B cell (primary cell): ENCODE results near the gene TSPAN33. TPM values are rescaled to one million over a fixed set of nuclear protein-coding genes. Genes with fewer than 3 reads are reported as not detected.

Experiments used
- ATAC-seq: fragments of 200-7000 bp; cut with Tn5 transposase; one replicate; pipeline ENCODE4 v1.10.0; 2021; ENCODE audit warnings: low read depth, mild to moderate bottlenecking, moderate number of reproducible peaks, moderate library complexity
- CTCF ChIA-PET: fragments of 350-600 bp; sonication (Branson Sonifier 250); formaldehyde crosslinking; loops from one replicate; lab custom pipeline; 2021; ENCODE audit warnings: antibody characterized with exemption, inconsistent platforms; lab: Charles Lee
- POLR2A ChIA-PET: fragments of 350-600 bp; sonication (Branson Sonifier 250); formaldehyde crosslinking; loops from one replicate; lab custom pipeline; 2021; ENCODE audit warnings: antibody characterized with exemption; lab: Charles Lee
- DNase-seq: peaks from one replicate; pipeline ENCODE4 v3.0.0; 2013
- H2AFZ ChIP-seq: 2 replicates; pipeline ENCODE4 v1.6.1; 2012; ENCODE audit warnings: mild to moderate bottlenecking, low read depth, low read length; ENCODE audit not compliant: insufficient read depth, poor library complexity, severe bottlenecking
- H3K27ac ChIP-seq, 2 donors: 1 replicate in 1 of 2; 2 replicates in 1 of 2; pipeline ENCODE4 v1.5.1; 2012 to 2013; ENCODE audit warnings: low read length in 2 of 2, mild to moderate bottlenecking in 2 of 2, moderate library complexity in 1 of 2
- H3K27me3 ChIP-seq, 4 experiments: fragments of 200-600 bp in 1 of 4; sonication (generic) in 1 of 4; replicated peaks in 1 of 4; 1 replicate in 2 of 4; 2 replicates in 2 of 4; pipeline versions ENCODE4 v1.6.1 to v1.7.0; 2013 to 2016; ENCODE audit warnings: low read length in 3 of 4, mild to moderate bottlenecking in 2 of 4, mixed read lengths in 1 of 4, moderate library complexity in 1 of 4; ENCODE audit not compliant: insufficient read depth in 4 of 4, control insufficient read depth in 3 of 4; ENCODE audit errors: control extremely low read depth in 1 of 4
- H3K36me3 ChIP-seq, 2 experiments: replicated peaks in 1 of 2; 1 replicate in 1 of 2; 2 replicates in 1 of 2; pipeline versions ENCODE4 v1.6.1 to v1.7.1; 2013; ENCODE audit warnings: low read length in 1 of 2; ENCODE audit not compliant: insufficient read depth in 2 of 2, control insufficient read depth in 1 of 2; ENCODE audit errors: control extremely low read depth in 1 of 2, extremely low read depth in 1 of 2
- H3K4me1 ChIP-seq, 2 donors: fragments of 200-600 bp in 1 of 2; sonication (generic) in 1 of 2; 1 replicate in 1 of 2; 2 replicates in 1 of 2; pipeline versions ENCODE4 v1.5.1 to v1.6.1; 2013 to 2017; ENCODE audit warnings: low read length in 2 of 2; ENCODE audit not compliant: control insufficient read depth in 2 of 2, insufficient read depth in 2 of 2
- H3K4me2 ChIP-seq: replicated peaks from 2 replicates; pipeline ENCODE3; 2012; ENCODE audit warnings: mild to moderate bottlenecking, low read depth, low read length; ENCODE audit not compliant: poor library complexity, severe bottlenecking
- H3K4me3 ChIP-seq, 5 experiments: fragments of 200-600 bp in 1 of 5; sonication (generic) in 1 of 5; 1 replicate in 3 of 5; 2 replicates in 2 of 5; pipeline versions ENCODE4 v1.5.1 to v1.7.0; 2011 to 2016; ENCODE audit warnings: low read length in 4 of 5, mild to moderate bottlenecking in 4 of 5, low read depth in 2 of 5, control low read depth in 1 of 5, moderate library complexity in 1 of 5; ENCODE audit not compliant: insufficient read depth in 1 of 5; ENCODE audit errors: control extremely low read depth in 1 of 5, extremely low read depth in 1 of 5
- H3K79me2 ChIP-seq: fragments of 200-600 bp; sonication (generic); one replicate; pipeline ENCODE4 v1.6.0; 2016; ENCODE audit warnings: low read length; ENCODE audit not compliant: control insufficient read depth, insufficient read depth
- H3K9ac ChIP-seq: fragments of 200-600 bp; sonication (generic); 2 replicates; pipeline ENCODE4 v1.6.1; 2017; ENCODE audit warnings: mild to moderate bottlenecking, low read length, moderate library complexity
- H3K9me3 ChIP-seq, 3 donors: one replicate each; pipeline versions ENCODE4 v1.6.1 to v1.7.1; 2013; ENCODE audit warnings: low read length in 2 of 3; ENCODE audit not compliant: control insufficient read depth in 2 of 3, insufficient read depth in 1 of 3; ENCODE audit errors: control extremely low read depth in 1 of 3
- H4K20me1 ChIP-seq: 2 replicates; pipeline ENCODE4 v1.6.0; 2012; ENCODE audit warnings: mild to moderate bottlenecking, low read length; ENCODE audit not compliant: insufficient read depth, control insufficient read depth, poor library complexity, severe bottlenecking
- H3K27ac Mint-ChIP-seq: one replicate; pipeline ENCODE4 v1.8.0; 2021; ENCODE audit warnings: mixed read lengths
- H3K27me3 Mint-ChIP-seq: one replicate; pipeline ENCODE4 v1.8.0; 2021; ENCODE audit warnings: mixed read lengths
- H3K4me1 Mint-ChIP-seq: one replicate; pipeline ENCODE4 v1.8.0; 2021; ENCODE audit warnings: mixed read lengths
- H3K4me3 Mint-ChIP-seq: one replicate; pipeline ENCODE4 v1.8.0; 2021; ENCODE audit warnings: mixed read lengths
- H3K9me3 Mint-ChIP-seq: one replicate; pipeline ENCODE4 v1.8.0; 2022; ENCODE audit warnings: mixed read lengths; ENCODE audit not compliant: insufficient read depth
- EZH2 ChIP-seq: IDR thresholded peaks from 2 replicates; pipeline ENCODE4 v1.6.1; 2012; ENCODE audit warnings: borderline replicate concordance, low read depth, mild to moderate bottlenecking, moderate library complexity, low read length; ENCODE audit not compliant: insufficient read depth, poor library complexity, severe bottlenecking
- WGBS: methylation state at CpG from one replicate; pipeline ENCODE4 v1.1.5; 2013; ENCODE audit warnings: missing lambda C conversion rate; ENCODE audit not compliant: insufficient coverage; 5-methylcytosine and 5-hydroxymethylcytosine counted together
- intact Hi-C: fragments of 100-400 bp; cut with micrococcal nuclease; formaldehyde crosslinking; loops from one replicate; pipeline ENCODE4 v1.10.0; 2022
- polyA plus RNA-seq: library from polyadenylated mRNA; depleted of rRNA; stranded (reverse); fragments of >200 nt; gene quantifications from 2 replicates; pipeline ENCODE4 v1.2.3, GENCODE V29; 2012
- total RNA-seq, 2 donors: library from RNA; stranded (reverse); fragments of 120-200 nt in 1 of 2; gene quantifications; 1 replicate in 1 of 2; 2 replicates in 1 of 2; pipeline versions ENCODE4 v1.2.3 to v1.2.4, GENCODE V29; 2013 to 2022
- TF ChIP-seq, protein P1 (sequence below): fragments of 200-600 bp; IDR thresholded peaks from one replicate; pipeline ENCODE4 v1.8.0; 2022; ENCODE audit warnings: antibody characterized with exemption, mild to moderate bottlenecking

The TSPAN33 gene
- total and polyA plus RNA-seq, 2 donors (not counting 1 experiment from before 2014, with no cell fraction given), result 111 TPM

DNA sequence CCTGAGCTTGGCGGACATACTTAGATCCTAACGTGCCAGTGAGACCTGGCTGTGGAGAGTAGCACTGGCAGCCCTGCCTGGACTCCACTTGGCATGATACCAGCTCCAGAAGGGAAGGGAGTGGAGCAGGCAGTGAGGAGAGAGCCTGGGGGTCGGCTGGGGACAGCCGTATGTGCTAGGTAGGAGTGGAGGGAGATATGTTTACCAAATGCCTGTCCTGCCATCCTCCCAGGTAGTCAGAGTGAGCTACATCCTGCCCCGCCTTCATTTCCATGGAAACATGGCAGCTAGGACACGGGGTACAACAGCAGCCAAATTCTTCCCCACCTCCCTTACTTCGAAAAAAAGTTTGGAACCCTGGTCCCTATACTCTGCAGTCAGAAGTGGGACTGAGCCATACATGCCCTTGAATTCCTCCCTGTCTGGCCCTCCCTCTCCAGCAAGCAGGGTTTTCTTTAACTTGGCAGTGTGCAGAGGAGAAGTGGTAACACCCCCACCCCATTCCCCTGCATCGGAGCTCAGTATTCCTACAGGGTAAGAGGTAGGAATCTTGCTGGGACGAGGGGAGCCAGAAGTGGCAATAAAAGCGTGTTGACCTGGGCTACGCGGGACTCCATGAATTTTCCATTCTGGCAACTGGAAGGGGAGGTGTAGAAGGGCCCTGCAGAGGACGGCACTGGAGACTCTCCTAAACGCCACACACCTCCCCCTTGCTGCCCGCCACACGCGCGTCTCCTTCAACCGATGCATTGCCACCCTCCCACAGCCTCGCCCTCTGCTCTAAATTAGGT, 23.9 kb downstream of the TSPAN33 start:
- H3K4me1 ChIP-seq, result peaks cover 29 to 34% of the 10 kb centered on the region in 2 donors

More for the DNA sequence above, 23.9 kb downstream of the TSPAN33 start:
- Mint-ChIP-seq H3K4me3 (peak overlapping the region; percentile 92), H3K4me1 (peaks cover 52% of the 10 kb centered on the region), H3K27me3 (no peaks in the 10 kb centered on the region), H3K9me3 (no peaks in the 10 kb centered on the region), H3K27ac (peak overlapping the region; percentile 70)
- 77% methylated on average over 11 of the region's 20 CpGs for WGBS
- Histone ChIP-seq H4K20me1 (peaks cover 10% of the 10 kb centered on the region), H3K9ac (peak overlapping the region; percentile 75), H3K9me3 (no peaks in the 10 kb centered on the region), H3K27me3 (no peaks in the 10 kb centered on the region), H3K79me2 (peaks cover 7% of the 10 kb centered on the region), H2AFZ (peak overlapping the region; percentile 80), H3K4me2 (peak overlapping the region; percentile 94), H3K27ac (peak overlapping the region; percentile 47 to 73), H3K4me3 (no peak overlapping the region), H3K36me3 (peaks cover 0 to 37% of the 10 kb centered on the region in 2 experiments)
- ChIA-PET POLR2A (interaction anchor here (1.3 kb wide), 1 partner anchor 9 kb away, joined by 3 read pairs; no protein-coding TSS in a partner anchor), CTCF (interaction anchor here (0.6 to 11.9 kb wide), 4 partner anchors 14 to 78 kb away, joined by 3 to 118 read pairs (median 3); no protein-coding TSS in a partner anchor)
- intact Hi-C loops, result loop anchor here (1.0 to 2.0 kb wide), 3 partner anchors 22 to 78 kb away; no protein-coding TSS in a partner anchor
- no peak for DNase-seq
- ATAC-seq, result no peak
- TF ChIP-seq EZH2, result no peak
- TF ChIP-seq, protein P1, sequence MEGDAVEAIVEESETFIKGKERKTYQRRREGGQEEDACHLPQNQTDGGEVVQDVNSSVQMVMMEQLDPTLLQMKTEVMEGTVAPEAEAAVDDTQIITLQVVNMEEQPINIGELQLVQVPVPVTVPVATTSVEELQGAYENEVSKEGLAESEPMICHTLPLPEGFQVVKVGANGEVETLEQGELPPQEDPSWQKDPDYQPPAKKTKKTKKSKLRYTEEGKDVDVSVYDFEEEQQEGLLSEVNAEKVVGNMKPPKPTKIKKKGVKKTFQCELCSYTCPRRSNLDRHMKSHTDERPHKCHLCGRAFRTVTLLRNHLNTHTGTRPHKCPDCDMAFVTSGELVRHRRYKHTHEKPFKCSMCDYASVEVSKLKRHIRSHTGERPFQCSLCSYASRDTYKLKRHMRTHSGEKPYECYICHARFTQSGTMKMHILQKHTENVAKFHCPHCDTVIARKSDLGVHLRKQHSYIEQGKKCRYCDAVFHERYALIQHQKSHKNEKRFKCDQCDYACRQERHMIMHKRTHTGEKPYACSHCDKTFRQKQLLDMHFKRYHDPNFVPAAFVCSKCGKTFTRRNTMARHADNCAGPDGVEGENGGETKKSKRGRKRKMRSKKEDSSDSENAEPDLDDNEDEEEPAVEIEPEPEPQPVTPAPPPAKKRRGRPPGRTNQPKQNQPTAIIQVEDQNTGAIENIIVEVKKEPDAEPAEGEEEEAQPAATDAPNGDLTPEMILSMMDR, result no peak
